Left forelimb (tissue), 1 donor: ENCODE data around the gene SOX30.
"Not testable (repeated sequence)": the region's sequence is repeated elsewhere in the genome, so short reads cannot be mapped to it uniquely, and the experiment has no call there.

Source experiments
- DNase-seq: peaks from one replicate; pipeline ENCODE4 v3.0.0-alpha.2; 2018; ENCODE audit warnings: low spot score

SOX30 gene

GRCh38 chr5:157652377-157652692 lies at the start of gene SOX30:
Gene SOX30, minus strand, starts transcription at chr5:157652438. Its CDS starts 360 bp downstream, at chr5:157652078.
- DNase-seq: no peak

- DNase-seq: not testable (repeated sequence)
Measured at GRCh38 chr5:157698674-157699073, 46.4 kb upstream of the SOX30 start.

- DNase-seq: not testable (repeated sequence)
Measured at GRCh38 chr5:157696154-157696553, 43.9 kb upstream of the SOX30 start.

GRCh38 chr5:157693816-157694215 lies 41.6 kb upstream of the SOX30 start:
- DNase-seq: not testable (repeated sequence)

- DNase-seq: no peak
Measured at GRCh38 chr5:157690690-157691433, 38.6 kb upstream of the SOX30 start.

- no peak for DNase-seq
Measured at GRCh38 chr5:157689942-157690689, 37.9 kb upstream of the SOX30 start.

- no peak for DNase-seq
Measured at GRCh38 chr5:157687198-157687554, 34.9 kb upstream of the SOX30 start.

GRCh38 chr5:157686276-157687197 lies 34.3 kb upstream of the SOX30 start:
- DNase-seq: not testable (repeated sequence)

GRCh38 chr5:157682257-157682656 lies 30.0 kb upstream of the SOX30 start:
- no peak for DNase-seq

- DNase-seq: no peak
Measured at GRCh38 chr5:157681048-157681447, 28.8 kb upstream of the SOX30 start.

GRCh38 chr5:157680239-157680638 lies 28.0 kb upstream of the SOX30 start:
- no peak for DNase-seq

- no peak for DNase-seq
Measured at GRCh38 chr5:157679801-157680200, 27.6 kb upstream of the SOX30 start.

- peak; percentile 22 for DNase-seq
Measured at GRCh38 chr5:157677931-157678330, 25.7 kb upstream of the SOX30 start.

- DNase-seq: peak; percentile 30
Measured at GRCh38 chr5:157674351-157674750, 22.1 kb upstream of the SOX30 start.

- DNase-seq: peak; percentile 4
Measured at GRCh38 chr5:157672976-157673375, 20.7 kb upstream of the SOX30 start.

GRCh38 chr5:157671592-157672330 lies 19.5 kb upstream of the SOX30 start:
- peak; percentile 48 for DNase-seq

- peak; percentile 78 for DNase-seq
Measured at GRCh38 chr5:157670662-157671591, 18.7 kb upstream of the SOX30 start, which contains the start of gene C5orf52. Gene C5orf52, plus strand, starts transcription at chr5:157671533. Its CDS starts 82 bp downstream, at chr5:157671615.

GRCh38 chr5:157669701-157670097 lies 17.5 kb upstream of the SOX30 start:
- DNase-seq: no peak

- DNase-seq: no peak
Measured at GRCh38 chr5:157668356-157668755, 16.1 kb upstream of the SOX30 start.

- no peak for DNase-seq
Measured at GRCh38 chr5:157665467-157666070, 13.3 kb upstream of the SOX30 start.
